Gastroesophageal sphincter (tissue), 3 donors: ENCODE measurements around the gene ATE1.

Experiments used
- CTCF ChIP-seq, 4 experiments: fragments of 200-600 bp in 2 of 4; fragments of 450-650 bp in 2 of 4; sonication (generic) in 1 of 4; IDR thresholded peaks; one replicate each; pipeline ENCODE4 v1.5.1; 2017 to 2019; ENCODE audit warnings: antibody characterized with exemption in 4 of 4, mild to moderate bottlenecking in 2 of 4, moderate library complexity in 2 of 4
- EP300 ChIP-seq: sonication (generic); formaldehyde crosslinking; IDR thresholded peaks from one replicate; pipeline ENCODE4 v1.6.1; 2017; ENCODE audit warnings: antibody characterized with exemption, mild to moderate bottlenecking

- TF ChIP-seq CTCF (IDR thresholded peaks at IDR 0.05), result no peak
- TF ChIP-seq EP300, result no peak
Observed at GRCh38 chr10:121800146-121800545, 127.7 kb downstream of the ATE1 start.
